ENCODE results near the gene SLC35G4.
"Not testable (repeated sequence)": the region's sequence is repeated elsewhere in the genome, so short reads cannot be mapped to it uniquely, and the experiment has no call there.

The SLC35G4 gene

GRCh38 chr18:11613611-11614010 is 4.2 kb downstream of the SLC35G4 start:
- DNase-seq: not testable (repeated sequence)

DNA sequence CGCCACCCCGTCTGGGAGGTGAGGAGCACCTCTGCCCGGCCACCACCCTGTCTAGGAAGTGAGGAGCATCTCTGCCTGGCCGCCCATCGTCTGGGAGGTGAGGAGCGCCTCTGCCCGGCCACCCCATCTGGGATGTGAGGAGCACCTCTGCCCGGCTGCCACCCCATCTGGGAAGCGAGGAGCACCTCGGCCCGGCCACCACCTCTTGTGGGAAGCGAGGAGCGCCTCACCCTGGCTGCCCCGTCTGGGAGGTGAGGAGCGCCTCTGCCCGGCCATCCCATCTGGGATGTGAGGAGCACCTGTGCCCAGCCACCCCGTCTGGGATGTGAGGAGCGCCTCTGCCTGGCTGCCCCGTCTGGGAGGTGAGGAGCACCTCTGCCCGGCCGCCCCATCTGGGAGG is 4.6 kb downstream of the SLC35G4 start:
- DNase-seq: not testable (repeated sequence)

DNA sequence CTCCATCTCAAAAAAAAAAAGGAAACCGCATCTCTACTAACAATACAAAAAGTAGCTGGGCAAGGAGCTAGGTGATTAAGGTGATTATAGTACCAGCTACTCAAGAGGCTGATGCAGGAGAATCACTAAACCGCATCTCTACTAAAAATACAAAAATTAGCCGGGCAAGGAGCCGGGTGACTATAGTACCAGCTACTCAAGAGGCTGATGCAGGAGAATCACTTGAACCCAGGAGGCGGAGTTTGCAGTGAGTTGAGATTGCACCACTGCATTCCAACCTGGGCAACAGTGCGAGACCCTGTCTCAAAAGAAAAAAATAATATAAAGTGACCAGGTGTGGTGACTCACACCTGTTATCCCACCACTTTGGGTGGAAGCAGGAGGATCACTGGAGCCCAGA is 5.6 kb downstream of the SLC35G4 start:
- not testable (repeated sequence) for DNase-seq

- DNase-seq: not testable (repeated sequence)
Measured at GRCh38 chr18:11647310-11647709, 37.9 kb downstream of the SLC35G4 start.

DNA sequence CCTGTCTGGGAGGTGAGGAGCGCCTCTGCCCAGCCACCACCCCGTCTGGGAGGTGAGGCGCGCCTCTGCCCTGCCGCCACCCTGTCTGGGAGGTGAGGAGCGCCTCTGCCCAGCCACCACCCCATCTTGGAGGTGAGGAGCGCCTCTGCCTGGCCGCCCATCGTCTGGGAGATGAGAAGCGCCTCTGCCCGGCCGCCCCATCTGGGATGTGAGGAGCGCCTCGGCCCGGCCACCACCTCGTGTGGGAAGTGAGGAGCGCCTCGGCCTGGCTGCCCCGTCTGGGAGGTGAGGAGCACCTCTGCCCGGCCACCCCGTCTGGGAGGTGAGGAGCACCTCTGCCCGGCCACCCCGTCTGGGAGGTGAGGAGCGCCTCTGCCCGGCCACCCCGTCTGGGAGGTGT is 38.4 kb downstream of the SLC35G4 start:
- DNase-seq: not testable (repeated sequence)

DNA sequence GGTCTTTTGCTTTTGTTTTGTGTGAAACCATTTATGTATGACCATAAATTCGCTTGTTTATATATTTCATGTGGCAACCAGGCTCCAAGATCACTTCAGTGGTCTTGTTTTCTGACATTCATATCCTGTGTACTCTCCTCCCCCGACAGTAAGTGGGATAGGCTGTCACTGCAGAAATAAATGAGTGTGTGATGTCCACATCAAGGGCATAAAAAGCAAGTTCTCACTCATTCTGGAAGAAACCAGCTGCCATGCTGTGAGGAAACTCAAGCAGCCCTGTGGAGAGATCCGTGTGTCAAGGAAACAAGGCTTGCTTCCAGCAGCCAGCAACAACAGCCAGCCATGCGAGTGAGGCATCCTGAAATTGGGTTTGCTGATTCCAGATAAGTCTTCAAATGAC is 40.4 kb downstream of the SLC35G4 start:
- no peak for DNase-seq

DNA sequence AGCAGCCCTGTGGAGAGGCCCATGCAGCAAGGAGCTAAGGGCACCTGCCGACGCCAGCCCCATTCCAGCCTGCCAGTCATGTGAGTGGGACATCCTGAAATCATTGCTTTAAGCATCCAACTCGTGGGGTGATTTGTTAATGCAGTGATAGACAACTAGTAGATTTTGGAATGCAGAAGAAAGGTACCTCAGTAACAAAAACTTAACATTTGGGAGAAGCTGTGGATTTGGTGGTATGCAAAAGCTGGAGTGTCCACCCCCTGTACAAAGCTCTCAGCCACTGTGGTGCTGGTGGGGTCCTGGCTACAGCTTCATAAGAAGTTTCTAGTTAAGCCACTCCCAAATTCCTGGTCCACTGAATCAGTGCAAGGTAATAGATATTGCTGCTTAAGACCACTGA is 42.5 kb downstream of the SLC35G4 start:
- no peak for DNase-seq

- no peak for DNase-seq
Measured at GRCh38 chr18:11653521-11653920, 44.1 kb downstream of the SLC35G4 start.

DNA sequence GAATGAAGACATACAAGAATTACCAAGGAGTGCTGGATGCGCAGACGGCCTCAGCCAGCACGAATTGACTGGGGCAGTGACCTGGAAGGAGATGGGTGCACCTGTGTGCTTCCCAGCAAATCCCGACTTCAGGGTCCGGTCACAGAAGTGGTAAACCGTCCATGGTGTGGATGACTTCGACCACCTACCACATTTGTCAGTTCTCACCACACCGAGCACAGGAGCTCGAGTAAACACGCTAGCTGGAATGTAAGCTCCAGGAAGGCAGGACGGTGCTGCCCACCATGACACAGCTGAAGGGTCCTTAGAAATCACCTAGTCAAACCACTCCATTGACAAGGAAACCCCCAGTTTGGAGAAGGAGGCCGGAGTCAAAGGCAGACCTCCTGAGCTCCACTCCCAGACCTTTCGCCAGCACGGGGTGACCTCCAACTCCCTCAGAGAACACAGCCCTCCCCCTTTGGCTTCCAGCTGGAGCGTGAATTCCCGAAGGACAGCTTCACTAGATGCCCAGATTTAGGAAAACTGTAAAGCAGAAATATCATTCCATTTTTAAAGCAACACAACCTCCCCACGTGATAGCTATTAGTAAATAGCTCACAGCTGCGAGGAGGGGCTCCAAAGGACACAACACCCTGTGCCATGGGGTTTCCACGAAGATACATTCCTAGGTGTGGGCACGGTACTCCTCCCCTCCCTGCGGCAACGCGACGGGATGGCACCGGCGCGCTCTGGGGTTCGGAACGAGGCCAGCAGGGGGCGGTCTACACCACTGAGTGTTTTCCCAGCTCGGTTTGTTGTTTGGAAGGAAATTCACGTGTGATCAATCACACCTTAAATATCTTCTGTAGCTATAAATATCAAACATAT is 45.6 kb downstream of the SLC35G4 start:
- peak in 37 of 56 donors; percentile 1 to 77 (median 26) for DNase-seq

GRCh38 chr18:11655606-11655932 is 46.2 kb downstream of the SLC35G4 start:
- DNase-seq: no peak

GRCh38 chr18:11657152-11657551 is 47.8 kb downstream of the SLC35G4 start:
- DNase-seq: peak in 13 of 56 donors; percentile 2 to 30 (median 15)

DNA sequence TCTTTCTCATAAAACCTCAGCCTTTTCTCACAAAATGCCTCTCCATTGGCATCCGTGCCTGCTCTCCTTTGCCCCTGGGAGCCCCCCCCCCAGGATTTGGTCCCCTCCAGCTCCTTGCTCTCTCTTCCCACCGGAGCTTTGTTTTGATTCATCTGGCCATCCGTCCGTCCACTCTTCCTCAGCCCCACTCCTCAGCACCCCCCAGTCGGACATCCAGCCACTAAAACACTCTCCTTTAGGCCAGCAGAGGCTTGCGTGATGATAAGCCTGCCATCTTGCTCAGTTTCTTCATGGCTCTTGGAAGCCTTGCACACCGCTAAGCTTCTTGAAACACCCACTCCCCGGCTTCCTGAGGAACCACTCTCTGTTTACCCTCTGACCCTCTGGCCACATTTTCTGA is 48.2 kb downstream of the SLC35G4 start:
- no peak for DNase-seq

DNA sequence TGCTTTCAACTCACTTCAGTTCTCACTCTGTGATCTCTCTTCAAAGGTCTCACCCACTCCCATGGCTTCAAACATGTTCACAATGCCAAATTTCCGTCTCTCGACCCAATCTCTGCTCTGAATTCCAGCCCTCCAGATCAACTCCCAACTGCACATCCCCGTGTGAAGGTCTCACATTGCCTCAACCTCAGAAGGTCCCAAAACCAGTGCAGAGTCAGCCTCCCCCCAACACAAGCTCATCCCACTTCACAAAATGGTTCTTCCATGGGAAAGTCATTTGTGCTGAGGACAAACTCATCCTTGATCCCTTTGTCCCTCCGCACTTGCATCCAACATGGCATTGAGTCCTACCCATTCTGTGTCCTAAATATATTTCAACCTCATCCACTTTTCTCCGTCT is 48.6 kb downstream of the SLC35G4 start:
- no peak for DNase-seq

GRCh38 chr18:11658989-11659388 is 49.6 kb downstream of the SLC35G4 start:
- no peak for DNase-seq

All from nucleus accumbens (tissue), 56 donors.